Activated effector memory CD4-positive, alpha-beta T cell treated with Interleukin-2 at 50 U/mL for 16 hours (primary cell): ENCODE data around the gene BLOC1S2.
"Not testable (repeated sequence)": the region's sequence is repeated elsewhere in the genome, so short reads cannot be mapped to it uniquely, and the experiment has no call there.

Experiments
- DNase-seq: peaks from one replicate; pipeline ENCODE4 v3.0.0-alpha.2; 2020

Gene BLOC1S2

GRCh38 chr10:100289641-100290040 lies 3.2 kb upstream of the BLOC1S2 start:
- no peak for DNase-seq

DNA sequence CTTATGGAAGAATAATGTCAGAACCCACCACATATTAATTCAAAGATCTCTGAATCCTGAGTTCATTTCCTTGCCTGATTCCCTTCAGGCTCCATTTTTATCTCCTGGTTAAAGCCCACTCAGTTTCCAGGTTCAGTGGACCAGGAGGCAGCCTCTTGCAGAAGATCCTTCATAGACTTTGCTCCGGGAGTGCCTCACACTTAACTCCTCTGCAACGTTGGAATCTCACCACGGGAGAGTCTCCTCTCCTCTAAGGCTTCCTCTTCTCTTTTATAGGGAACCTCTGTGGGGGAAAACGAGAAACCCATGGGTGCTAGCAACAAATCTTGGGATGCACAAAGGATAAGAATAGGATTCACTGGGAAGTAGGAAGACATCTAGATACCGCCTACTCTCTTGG lies 1.7 kb upstream of the BLOC1S2 start:
- DNase-seq: no peak

DNA sequence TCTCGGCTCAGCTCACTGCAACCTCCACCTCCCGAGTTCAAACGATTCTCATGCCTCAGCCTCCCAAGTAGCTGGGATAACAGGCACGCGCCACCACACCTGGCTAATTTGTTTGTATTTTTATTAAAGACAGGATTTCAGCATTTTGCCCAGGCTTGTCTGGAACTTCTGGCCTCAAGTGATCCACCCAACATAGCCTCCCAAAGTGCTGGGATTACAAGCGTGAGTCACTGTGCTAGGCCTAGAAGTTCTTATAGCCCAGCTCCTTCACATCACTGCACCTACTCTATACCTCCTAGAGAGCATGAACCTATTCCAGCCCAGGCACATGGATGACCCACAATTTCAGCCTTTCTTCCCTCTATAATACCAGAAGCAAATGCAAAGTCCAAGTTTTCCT lies 1.3 kb upstream of the BLOC1S2 start:
- DNase-seq: no peak

DNA sequence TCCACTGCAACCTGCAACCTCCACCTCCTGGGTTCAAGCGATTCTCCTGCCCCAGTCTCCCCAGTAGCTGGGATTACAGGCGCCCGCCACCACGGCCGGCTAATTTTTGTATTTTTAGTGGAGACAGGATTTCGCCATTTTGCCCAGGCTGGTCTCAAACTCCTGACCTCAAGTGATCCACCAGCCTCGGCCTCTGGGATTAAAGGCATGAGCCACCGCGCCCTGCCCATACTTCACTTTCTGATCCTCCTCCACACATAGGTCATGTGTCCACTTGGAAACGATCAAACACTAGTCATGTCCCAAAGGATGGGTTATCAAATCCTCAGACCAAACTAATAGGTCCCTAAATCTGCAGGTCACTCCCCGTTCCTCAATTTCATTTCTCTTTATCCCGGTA lies 1.2 kb downstream of the BLOC1S2 start:
- not testable (repeated sequence) for DNase-seq

GRCh38 chr10:100282907-100283306 lies 3.6 kb downstream of the BLOC1S2 start:
- no peak for DNase-seq

GRCh38 chr10:100276971-100277370 lies 9.5 kb downstream of the BLOC1S2 start:
- not testable (repeated sequence) for DNase-seq

- peak; percentile 66 for DNase-seq
Measured at GRCh38 chr10:100267239-100268104, 19.0 kb downstream of the BLOC1S2 start, which contains the start of gene CWF19L1. Gene CWF19L1, minus strand, starts transcription at chr10:100267638. Its CDS starts 45 bp downstream, at chr10:100267593.

DNA sequence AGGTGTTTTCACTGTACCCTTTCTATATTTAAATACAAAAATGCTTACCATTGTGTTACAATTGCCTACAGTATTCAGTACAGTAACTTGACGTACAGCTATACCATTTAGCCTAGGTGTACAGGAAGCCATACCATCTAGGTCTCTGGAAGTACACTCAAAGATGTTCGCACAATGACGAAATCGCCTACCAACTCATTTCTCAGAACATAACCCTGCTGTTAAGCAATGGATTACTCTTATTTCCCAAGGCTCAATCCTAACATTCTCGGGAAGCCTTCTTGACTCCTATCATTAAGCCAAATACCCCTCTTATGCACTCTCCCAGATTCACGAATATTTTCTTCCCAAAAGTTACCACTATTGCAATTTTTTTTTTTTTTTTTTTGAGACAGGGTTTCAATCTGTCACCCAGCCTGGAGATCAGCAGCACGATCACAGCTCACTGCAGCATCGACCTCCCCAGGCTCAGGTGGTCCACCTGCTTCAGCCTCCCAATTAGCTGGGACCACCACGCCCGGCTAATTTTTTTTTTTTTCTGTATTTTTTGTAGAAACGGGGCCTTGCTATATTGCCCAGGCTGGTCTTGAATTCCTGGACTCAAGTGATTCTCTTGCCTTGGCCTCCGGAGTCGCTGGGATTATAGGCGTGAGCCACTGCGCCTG lies 20.5 kb downstream of the BLOC1S2 start:
- DNase-seq: no peak

DNA sequence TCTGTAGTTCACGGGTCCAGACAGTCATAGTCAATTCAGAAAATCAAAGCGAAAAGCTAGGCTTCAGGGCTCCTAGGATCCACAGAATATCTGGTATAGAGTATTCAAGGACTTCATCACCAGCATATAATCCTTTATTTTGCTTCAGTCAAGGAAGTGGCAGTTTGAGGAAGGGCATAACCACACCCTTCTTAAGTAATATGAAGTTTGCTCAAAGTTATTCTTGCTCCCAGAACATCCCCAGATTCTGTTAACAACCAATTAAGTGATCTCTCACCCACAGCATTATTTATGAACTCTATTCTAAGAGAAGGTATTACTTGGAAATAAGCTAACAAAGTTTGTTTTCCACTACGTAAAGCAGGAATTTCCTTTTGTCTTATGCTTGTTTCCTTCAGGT lies 32.3 kb downstream of the BLOC1S2 start:
- DNase-seq: no peak

DNA sequence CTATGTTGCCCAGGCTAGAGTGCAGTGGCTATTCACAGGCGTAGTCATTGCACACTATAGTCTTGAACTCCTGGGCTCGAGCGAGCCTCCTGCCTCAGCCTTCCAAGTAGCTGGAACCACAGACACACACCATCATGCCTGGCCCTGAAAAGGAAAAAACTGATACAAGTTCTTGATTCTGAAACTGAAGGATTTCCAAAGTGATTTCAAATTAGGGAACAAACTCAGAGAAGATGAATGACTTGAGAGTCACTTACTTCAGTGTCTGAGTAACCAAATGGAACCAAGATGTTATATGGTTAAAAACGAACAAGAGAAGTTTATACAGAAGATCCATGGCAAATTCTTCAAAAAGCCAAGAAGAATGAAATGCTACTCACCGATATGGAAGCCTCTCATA lies 33.4 kb downstream of the BLOC1S2 start:
- no peak for DNase-seq

DNA sequence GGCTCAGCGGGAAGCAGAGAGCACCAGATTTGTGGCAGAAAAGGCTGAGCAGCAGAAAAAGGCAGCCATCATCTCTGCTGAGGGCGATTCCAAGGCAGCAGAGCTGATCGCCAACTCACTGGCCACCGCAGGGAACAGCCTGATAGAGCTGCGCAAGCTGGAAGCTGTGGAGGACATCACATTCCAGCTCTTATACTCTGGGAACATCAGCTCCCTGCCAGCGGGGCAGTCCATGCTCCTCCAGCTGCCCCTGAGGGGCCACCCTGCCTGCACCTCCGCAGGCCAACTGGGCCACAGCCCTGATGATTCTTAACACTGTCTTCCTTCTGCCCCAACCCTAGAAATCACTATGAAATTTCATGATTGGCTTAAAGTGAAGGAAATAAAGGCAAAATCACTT lies 37.7 kb downstream of the BLOC1S2 start:
- DNase-seq: no peak

- DNase-seq: no peak
Measured at GRCh38 chr10:100245484-100246220, 40.8 kb downstream of the BLOC1S2 start.

- DNase-seq: no peak
Measured at GRCh38 chr10:100239851-100240250, 46.6 kb downstream of the BLOC1S2 start.

- DNase-seq: no peak
Measured at GRCh38 chr10:100238429-100238828, 48.1 kb downstream of the BLOC1S2 start.

DNA sequence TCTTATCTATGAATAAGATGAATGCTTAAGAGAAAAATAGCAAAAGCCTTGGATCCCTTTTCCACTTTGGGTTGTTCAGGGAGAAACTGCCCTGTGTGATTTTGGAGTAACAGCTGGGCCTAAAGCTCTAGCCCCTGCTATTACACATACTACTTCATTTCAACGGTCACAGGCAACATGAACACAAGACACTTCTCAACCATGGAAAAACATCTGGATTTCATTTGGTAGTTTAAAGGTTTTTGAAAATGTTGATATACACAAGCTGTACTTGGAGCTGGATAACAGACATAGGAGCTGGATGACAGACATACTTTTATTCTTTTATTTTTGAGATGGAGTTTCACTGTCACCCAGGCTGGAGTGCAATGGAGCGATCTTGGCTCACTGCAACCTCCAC lies 54.4 kb downstream of the BLOC1S2 start:
- DNase-seq: no peak

- DNase-seq: no peak
Measured at GRCh38 chr10:100229819-100230422, 56.6 kb downstream of the BLOC1S2 start.

DNA sequence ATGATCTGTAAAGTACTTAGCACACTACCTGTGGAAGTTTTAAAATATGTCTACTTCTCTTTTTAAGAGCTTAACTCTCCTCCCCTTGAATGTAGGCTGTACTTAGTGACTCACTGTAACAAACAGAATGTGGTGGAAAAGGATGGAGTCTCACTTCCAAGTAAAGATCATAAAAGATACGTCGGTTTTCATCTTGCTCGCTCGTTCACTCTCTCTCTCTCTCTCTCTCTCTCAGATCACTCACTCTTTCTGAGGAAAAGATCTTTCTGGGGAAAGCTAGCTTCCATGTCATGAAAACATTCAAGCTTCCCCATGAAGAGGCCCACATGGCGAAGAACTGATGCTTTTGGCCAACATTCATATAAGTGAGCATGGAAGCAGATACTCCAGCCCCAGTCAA lies 62.6 kb downstream of the BLOC1S2 start:
- DNase-seq: no peak
